ENCODE data around the gene MSL1. TPM values are rescaled to one million over a fixed set of nuclear protein-coding genes. Genes with fewer than 3 reads are reported as not detected.

The MSL1 gene
- total and polyA plus RNA-seq, 9 of the 15 experiments (the other 6 are each of a cell fraction or from before 2014, with no cell fraction given): 13.8 to 120 (median 61.9) TPM

GRCh38 chr17:40100669-40101366 lies 21.0 kb upstream of the MSL1 start (continued):
- TF ChIP-seq GTF3C2 (IDR thresholded peaks at IDR 0.05; ENCODE audit: borderline replicate concordance, extremely low read depth, insufficient read length) (no peak), EHMT2 (IDR thresholded peaks at IDR 0.05) (no peak), SRSF9 (IDR thresholded peaks at IDR 0.05; ENCODE audit: borderline replicate concordance, low read depth, low read length) (no peak), NCOA1 (IDR thresholded peaks at IDR 0.05; ENCODE audit: low read depth) (peak; percentile 31; the same call in 1 of the 2 replicates), ZNF644 (tag; IDR thresholded peaks at IDR 0.05; ENCODE audit: low read depth) (no peak), GMEB1 (CRISPR knock-in tag; IDR thresholded peaks at IDR 0.05) (peak; percentile 57; the same call in 1 of the 2 replicates), ZNF561 (CRISPR knock-in tag; conservative IDR thresholded peaks at IDR 0.05) (no peak), KAT7 (CRISPR knock-in tag; IDR thresholded peaks at IDR 0.05; ENCODE audit: borderline replicate concordance) (no peak), HMGN3 (IDR thresholded peaks at IDR 0.05; ENCODE audit: borderline replicate concordance, extremely low read depth, insufficient read length, low read depth, low read length) (no peak), POLR2AphosphoS2 (IDR thresholded peaks at IDR 0.05; ENCODE audit: low read length) (no peak), ARID3B (CRISPR knock-in tag; IDR thresholded peaks at IDR 0.05; ENCODE audit: borderline replicate concordance) (no peak), PCBP2 (IDR thresholded peaks at IDR 0.05; ENCODE audit: low read depth, low read length, poor library complexity, severe bottlenecking) (no peak), USF2 (CRISPR knock-in tag; IDR thresholded peaks at IDR 0.05) (peak; percentile 90), NFATC3 (IDR thresholded peaks at IDR 0.05) (no peak), ZBTB33 (CRISPR knock-in tag; IDR thresholded peaks at IDR 0.05) (no peak), MTA1 (IDR thresholded peaks at IDR 0.05; ENCODE audit: borderline replicate concordance) (no peak; the same call in 1 of the 2 replicates), TCF3 (CRISPR knock-in tag; IDR thresholded peaks at IDR 0.05) (no peak), SNIP1 (IDR thresholded peaks at IDR 0.05; ENCODE audit: low read depth) (no peak)
